ENCODE results near the gene ARF4. TPM values are rescaled to one million over a fixed set of nuclear protein-coding genes. Genes with fewer than 3 reads are reported as not detected.
"Not testable (repeated sequence)": the region's sequence is repeated elsewhere in the genome, so short reads cannot be mapped to it uniquely, and the experiment has no call there.

The ARF4 gene
- total RNA-seq, 1 donor from 2014 or later, result 471 TPM

GRCh38 chr3:57644740-57645139 lies 47.6 kb upstream of the ARF4 start:
- no peak overlapping the region for H3K4me3 ChIP-seq (ENCODE audit: insufficient read depth, low read depth, low read length)
- peaks cover 12% of the 10 kb centered on the region for H4K20me1 ChIP-seq (ENCODE audit: insufficient read depth, low read length)
- no peaks in the 10 kb centered on the region for H3K4me1 ChIP-seq (ENCODE audit: insufficient read depth, low read length)
- Mint-ChIP-seq H3K4me1 (ENCODE audit: low read depth, unreplicated experiment) (peaks cover 3% of the 10 kb centered on the region), H3K9me3 (ENCODE audit: unreplicated experiment) (peaks cover 5% of the 10 kb centered on the region), H3K36me3 (ENCODE audit: low read depth, unreplicated experiment) (peaks cover 22% of the 10 kb centered on the region), H3K27me3 (ENCODE audit: low read depth, unreplicated experiment) (no peaks in the 10 kb centered on the region), H3K27ac (ENCODE audit: unreplicated experiment) (no peak overlapping the region), H3K4me3 (ENCODE audit: unreplicated experiment) (no peak overlapping the region)
- H3K9ac ChIP-seq (ENCODE audit: low read length), result no peak overlapping the region
- H3K79me2 ChIP-seq (ENCODE audit: insufficient read depth, low read length), result no peaks in the 10 kb centered on the region
- H3K27ac ChIP-seq (ENCODE audit: low read depth, low read length), result no peak overlapping the region
- no peak overlapping the region for H2AFZ ChIP-seq (ENCODE audit: low read depth, low read length)
- peaks cover 10% of the 10 kb centered on the region for H3K36me3 ChIP-seq (ENCODE audit: insufficient read depth, low read length)
- no peak for DNase-seq (ENCODE audit: low read depth)
- no peak for TF ChIP-seq EZH2 (IDR thresholded peaks at IDR 0.05; ENCODE audit: insufficient read depth, low read length)
- no peak for TF ChIP-seq CTCF (IDR thresholded peaks at IDR 0.05; ENCODE audit: insufficient read depth, low read depth, low read length)
- FAIRE-seq, result no peak
- no peak overlapping the region for H3K4me2 ChIP-seq (ENCODE audit: low read length)
- no peaks in the 10 kb centered on the region for H3K27me3 ChIP-seq (ENCODE audit: insufficient read depth, low read length)
- H3K9me3 ChIP-seq (ENCODE audit: insufficient read depth, low read depth, low read length), result no peaks in the 10 kb centered on the region

GRCh38 chr3:57637391-57637790 lies 40.2 kb upstream of the ARF4 start:
- no peak for DNase-seq (ENCODE audit: low read depth)

GRCh38 chr3:57634259-57634658 lies 37.1 kb upstream of the ARF4 start:
- not testable (repeated sequence) for H3K9me3 ChIP-seq (ENCODE audit: insufficient read depth, low read depth, low read length); H3K79me2 ChIP-seq (ENCODE audit: insufficient read depth, low read length); H3K4me1 ChIP-seq (ENCODE audit: insufficient read depth, low read length); H2AFZ ChIP-seq (ENCODE audit: low read depth, low read length); H3K27ac ChIP-seq (ENCODE audit: low read depth, low read length); H4K20me1 ChIP-seq (ENCODE audit: insufficient read depth, low read length); H3K9me3 Mint-ChIP-seq (ENCODE audit: unreplicated experiment); H3K4me1 Mint-ChIP-seq (ENCODE audit: low read depth, unreplicated experiment); H3K9ac ChIP-seq (ENCODE audit: low read length); H3K4me2 ChIP-seq (ENCODE audit: low read length); H3K4me3 ChIP-seq (ENCODE audit: insufficient read depth, low read depth, low read length); H3K36me3 Mint-ChIP-seq (ENCODE audit: low read depth, unreplicated experiment); H3K4me3 Mint-ChIP-seq (ENCODE audit: unreplicated experiment); FAIRE-seq; H3K27me3 ChIP-seq (ENCODE audit: insufficient read depth, low read length); H3K27me3 Mint-ChIP-seq (ENCODE audit: low read depth, unreplicated experiment); DNase-seq (ENCODE audit: low read depth); H3K27ac Mint-ChIP-seq (ENCODE audit: unreplicated experiment)
- peaks cover 27% of the 10 kb centered on the region for H3K36me3 ChIP-seq (ENCODE audit: insufficient read depth, low read length)

More at GRCh38 chr3:57637391-57637790, 40.2 kb upstream of the ARF4 start:
- Histone ChIP-seq H3K4me1 (ENCODE audit: insufficient read depth, low read length) (no peaks in the 10 kb centered on the region), H3K9me3 (ENCODE audit: insufficient read depth, low read depth, low read length) (no peaks in the 10 kb centered on the region), H3K79me2 (ENCODE audit: insufficient read depth, low read length) (no peaks in the 10 kb centered on the region), H3K4me2 (ENCODE audit: low read length) (no peak overlapping the region), H3K27me3 (ENCODE audit: insufficient read depth, low read length) (no peaks in the 10 kb centered on the region), H3K4me3 (ENCODE audit: insufficient read depth, low read depth, low read length) (no peak overlapping the region), H3K27ac (ENCODE audit: low read depth, low read length) (no peak overlapping the region), H3K36me3 (ENCODE audit: insufficient read depth, low read length) (peaks cover 25% of the 10 kb centered on the region), H3K9ac (ENCODE audit: low read length) (no peak overlapping the region), H4K20me1 (ENCODE audit: insufficient read depth, low read length) (no peaks in the 10 kb centered on the region), H2AFZ (ENCODE audit: low read depth, low read length) (no peak overlapping the region)
- no peak overlapping the region for H3K27ac Mint-ChIP-seq (ENCODE audit: unreplicated experiment)
- no peak overlapping the region for H3K4me3 Mint-ChIP-seq (ENCODE audit: unreplicated experiment)
- no peaks in the 10 kb centered on the region for H3K27me3 Mint-ChIP-seq (ENCODE audit: low read depth, unreplicated experiment)
- H3K9me3 Mint-ChIP-seq (ENCODE audit: unreplicated experiment), result no peaks in the 10 kb centered on the region
- H3K36me3 Mint-ChIP-seq (ENCODE audit: low read depth, unreplicated experiment), result peaks cover 4% of the 10 kb centered on the region
- H3K4me1 Mint-ChIP-seq (ENCODE audit: low read depth, unreplicated experiment), result no peaks in the 10 kb centered on the region
- TF ChIP-seq EZH2 (IDR thresholded peaks at IDR 0.05; ENCODE audit: insufficient read depth, low read length) (no peak), CTCF (IDR thresholded peaks at IDR 0.05; ENCODE audit: insufficient read depth, low read depth, low read length) (no peak)
- FAIRE-seq, result no peak
